Choroid plexus epithelial cell (primary cell): Measurements from ENCODE around the gene GPRIN2.

Experiments
- DNase-seq: peaks from one replicate; pipeline ENCODE4 v3.0.0-alpha.2; 2010; ENCODE audit warnings: low read depth
- H3K4me3 ChIP-seq: 2 replicates; pipeline ENCODE4 v1.5.1; 2011; ENCODE audit warnings: low read depth, mild to moderate bottlenecking, control low read depth, low read length, moderate library complexity
- CTCF ChIP-seq: conservative IDR thresholded peaks from 2 replicates; pipeline ENCODE4 v1.5.1; 2011; ENCODE audit warnings: low read depth, mild to moderate bottlenecking, control low read depth, inconsistent platforms, low read length, moderate library complexity

The GPRIN2 gene

GRCh38 chr10:46544989-46545791 lies 11.3 kb downstream of the GPRIN2 start:
- DNase-seq = peak; percentile 57
- peak; percentile 80 for TF ChIP-seq CTCF
- no peak overlapping the region for H3K4me3 ChIP-seq

DNA sequence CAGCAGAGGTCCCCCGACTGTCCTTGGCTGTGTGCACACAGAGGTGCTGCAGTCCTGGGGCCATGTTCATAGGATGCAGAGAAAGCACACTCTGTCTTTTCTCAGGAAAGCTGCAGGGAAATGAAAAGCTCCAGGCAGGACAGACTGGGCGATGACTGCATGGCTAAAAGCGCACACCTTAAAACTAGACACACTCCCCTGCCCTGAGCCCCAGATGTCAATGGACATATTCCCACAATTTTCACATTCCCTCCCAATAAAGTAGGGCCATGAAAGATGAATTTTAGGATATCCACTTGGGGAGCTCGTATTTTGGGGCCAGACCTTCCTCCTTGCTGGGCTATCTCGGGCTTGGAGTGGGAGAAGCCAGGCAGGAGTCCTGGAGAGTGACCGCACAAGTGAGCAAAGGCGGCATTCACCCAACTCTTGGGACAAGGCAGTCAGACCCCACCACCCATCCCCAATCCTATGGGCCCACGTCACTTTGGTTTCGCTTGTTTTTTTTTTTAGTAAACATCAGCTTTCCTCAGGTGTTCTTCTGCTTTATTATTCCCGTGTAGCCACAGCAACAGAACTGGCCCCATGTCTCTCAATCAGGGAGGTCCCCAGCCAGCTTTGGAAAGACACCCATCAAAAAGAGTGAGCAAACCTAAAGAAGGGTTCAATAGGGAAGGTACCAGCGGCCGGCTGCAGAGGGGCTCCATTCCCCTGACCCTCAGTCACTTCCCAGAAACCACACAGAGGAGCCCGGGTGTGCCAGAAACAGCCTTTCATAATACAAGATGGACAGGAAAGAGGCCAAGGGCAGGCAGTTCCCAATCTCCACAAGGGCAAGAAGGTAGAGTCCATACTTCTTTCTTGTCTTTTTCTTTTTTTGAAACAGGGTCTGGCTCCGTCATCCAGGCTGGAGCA lies 12.7 kb downstream of the GPRIN2 start:
- no peak for TF ChIP-seq CTCF
- no peak overlapping the region for H3K4me3 ChIP-seq
- no peak for DNase-seq

DNA sequence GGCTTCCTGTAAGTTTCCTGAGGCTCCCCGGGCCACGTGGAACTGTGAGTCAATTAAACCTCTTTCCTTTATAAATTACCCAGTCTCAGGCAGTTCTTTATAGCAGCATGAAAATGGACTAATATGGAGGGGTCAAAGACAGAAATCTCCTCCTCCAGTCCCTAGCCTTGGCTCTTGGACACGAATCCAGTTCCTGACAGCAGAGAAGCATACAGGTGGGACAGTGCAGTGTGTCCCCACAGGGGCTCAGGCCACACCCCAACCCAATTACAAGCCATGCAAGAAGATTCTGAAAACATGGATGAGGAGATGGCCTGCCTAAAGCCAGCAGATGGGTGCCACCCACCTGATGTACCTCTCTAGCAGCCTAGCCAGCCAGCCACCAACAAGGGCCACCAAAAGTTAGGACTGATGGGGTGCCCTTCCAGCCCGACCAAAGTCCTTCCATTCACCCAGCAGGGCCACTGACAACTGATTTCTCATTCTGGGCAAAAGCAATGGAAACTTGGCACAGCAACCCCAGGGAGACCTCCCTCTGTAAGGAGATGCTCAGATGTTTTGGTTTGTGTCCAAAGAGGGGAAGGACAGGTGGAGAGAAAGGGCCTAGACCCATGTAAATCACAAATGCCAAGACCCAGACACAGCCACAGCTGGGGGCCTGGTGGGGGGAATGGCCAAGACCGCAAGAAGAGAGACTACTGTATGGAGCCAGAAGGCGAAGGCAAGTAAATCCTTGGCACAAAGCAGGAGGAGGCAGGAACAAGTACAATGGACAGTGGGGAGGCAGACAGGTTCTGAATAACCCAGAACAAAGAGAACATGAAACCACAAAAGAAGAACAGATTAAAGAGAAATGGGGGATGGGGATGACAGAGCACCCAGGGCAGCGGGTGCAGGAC lies 13.6 kb downstream of the GPRIN2 start:
- DNase-seq = no peak
- no peak overlapping the region for H3K4me3 ChIP-seq
- TF ChIP-seq CTCF = no peak

DNA sequence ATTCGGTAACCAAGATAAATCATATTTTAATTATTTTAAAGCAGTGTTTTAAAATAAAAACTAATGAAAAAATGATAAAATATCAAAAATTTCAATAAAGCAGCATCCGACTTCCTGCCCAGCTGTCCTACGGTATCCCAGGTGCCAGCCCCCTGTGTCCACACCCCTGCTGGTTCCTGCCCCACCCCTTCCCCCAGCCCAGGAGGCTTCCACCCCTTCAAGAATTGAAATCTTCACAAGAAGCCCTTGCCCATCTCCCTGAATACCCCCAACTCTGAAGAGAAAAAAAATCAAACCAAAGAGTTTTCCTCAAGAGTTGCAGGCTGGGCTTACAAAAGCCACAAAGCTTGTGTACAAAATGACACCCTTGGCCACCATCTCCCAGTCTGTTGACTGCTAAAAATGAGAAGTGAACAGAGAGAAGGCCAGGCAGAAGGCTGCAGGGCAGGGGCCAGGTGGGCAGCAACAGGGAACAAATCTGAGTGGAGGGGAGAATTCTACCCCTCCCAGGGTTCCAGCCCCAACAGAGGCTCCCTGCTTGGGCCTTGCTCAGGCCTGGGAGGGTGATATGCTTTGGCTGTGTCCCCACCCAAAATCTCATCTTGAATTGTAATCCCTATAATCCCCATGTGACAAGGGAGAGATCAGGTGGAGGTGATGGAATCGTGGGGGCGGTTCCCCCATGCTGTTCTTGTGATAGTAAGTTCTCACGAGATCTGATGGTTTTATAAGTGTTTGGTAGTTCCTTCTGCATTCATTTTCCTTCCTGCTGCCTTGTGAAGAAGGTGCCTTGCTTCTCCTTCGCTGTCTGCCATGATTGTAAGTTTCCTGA lies 14.5 kb downstream of the GPRIN2 start:
- TF ChIP-seq CTCF = no peak
- DNase-seq = no peak
- H3K4me3 ChIP-seq = peak overlapping the region; percentile 56

DNA sequence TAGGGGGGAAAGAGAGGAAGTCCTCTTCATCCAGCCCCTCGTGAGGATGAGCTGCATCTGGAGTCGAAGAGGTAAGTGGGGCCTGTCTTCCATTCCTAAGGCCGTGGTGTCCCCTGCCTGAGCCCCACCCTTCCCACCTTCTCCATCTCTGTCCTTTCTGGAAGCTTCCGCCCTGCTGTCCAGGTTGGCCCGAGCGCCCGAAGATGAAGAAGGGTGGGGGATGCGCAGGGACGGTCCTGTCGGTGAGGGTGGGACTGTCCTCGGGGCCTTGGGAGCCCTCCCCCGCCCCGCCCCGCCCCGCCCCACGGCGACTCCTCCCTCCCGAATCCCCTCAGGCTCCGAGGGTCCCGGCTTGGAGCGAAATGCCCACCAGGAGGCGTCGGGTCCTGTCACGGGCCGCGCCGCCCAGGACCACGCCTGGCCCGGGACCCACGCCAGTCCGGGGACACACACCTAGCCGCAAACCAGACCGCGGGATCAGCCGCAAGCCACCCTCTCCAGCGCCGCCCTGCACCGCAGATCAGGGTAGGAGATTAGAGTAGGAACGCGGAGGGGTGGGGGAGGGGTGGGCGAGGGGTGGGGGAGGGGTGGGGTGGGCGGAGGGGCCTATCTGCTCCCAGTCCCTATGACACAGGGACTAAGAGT lies 15.3 kb downstream of the GPRIN2 start:
- H3K4me3 ChIP-seq = peak overlapping the region; percentile 56

More for the DNA sequence above, 15.3 kb downstream of the GPRIN2 start:
- peak; percentile 34 for TF ChIP-seq CTCF
- DNase-seq = peak; percentile 49
